ENCODE data around the gene HSD11B1L.
A peak's percentile ranks its signal among the peaks of the same experiment; 100 is the strongest.

HSD11B1L gene

DNA sequence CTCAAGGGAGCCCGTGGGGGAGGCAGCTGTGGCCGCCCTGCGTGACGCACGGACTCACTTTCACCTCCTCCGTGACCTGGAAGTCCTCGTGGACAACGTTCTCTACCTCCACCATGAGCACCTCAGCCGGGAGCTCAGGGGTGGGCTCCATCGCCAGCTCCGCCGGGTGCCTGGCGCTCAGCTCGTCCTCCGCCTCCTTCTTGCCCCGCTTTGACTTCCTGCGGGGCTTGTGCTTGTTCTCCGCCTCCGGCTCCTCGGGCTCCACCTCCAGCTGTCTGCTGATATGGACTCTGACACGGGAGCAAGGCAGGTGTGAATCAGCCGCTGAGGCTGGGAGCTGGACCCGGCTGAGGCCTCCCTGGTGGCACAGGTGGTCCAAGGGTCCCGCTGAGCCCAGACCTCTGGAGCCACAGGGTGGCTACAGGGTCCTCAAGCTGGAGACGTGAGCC is 30.9 kb downstream of the HSD11B1L start:
- TF ChIP-seq, protein P1, sequence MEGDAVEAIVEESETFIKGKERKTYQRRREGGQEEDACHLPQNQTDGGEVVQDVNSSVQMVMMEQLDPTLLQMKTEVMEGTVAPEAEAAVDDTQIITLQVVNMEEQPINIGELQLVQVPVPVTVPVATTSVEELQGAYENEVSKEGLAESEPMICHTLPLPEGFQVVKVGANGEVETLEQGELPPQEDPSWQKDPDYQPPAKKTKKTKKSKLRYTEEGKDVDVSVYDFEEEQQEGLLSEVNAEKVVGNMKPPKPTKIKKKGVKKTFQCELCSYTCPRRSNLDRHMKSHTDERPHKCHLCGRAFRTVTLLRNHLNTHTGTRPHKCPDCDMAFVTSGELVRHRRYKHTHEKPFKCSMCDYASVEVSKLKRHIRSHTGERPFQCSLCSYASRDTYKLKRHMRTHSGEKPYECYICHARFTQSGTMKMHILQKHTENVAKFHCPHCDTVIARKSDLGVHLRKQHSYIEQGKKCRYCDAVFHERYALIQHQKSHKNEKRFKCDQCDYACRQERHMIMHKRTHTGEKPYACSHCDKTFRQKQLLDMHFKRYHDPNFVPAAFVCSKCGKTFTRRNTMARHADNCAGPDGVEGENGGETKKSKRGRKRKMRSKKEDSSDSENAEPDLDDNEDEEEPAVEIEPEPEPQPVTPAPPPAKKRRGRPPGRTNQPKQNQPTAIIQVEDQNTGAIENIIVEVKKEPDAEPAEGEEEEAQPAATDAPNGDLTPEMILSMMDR (IDR thresholded peaks at IDR 0.05; ENCODE audit: insufficient read depth, low read length, poor library complexity, severe bottlenecking): no peak
- no peak for DNase-seq (ENCODE audit: extremely low read depth, insufficient read length)
- H3K4me3 ChIP-seq (replicated peaks; ENCODE audit: low read depth, low read length): no peak overlapping the region
- H3K27me3 ChIP-seq (replicated peaks; ENCODE audit: control insufficient read depth, insufficient read depth, low read length): no peaks in the 10 kb centered on the region
- H3K36me3 ChIP-seq (ENCODE audit: control insufficient read depth, insufficient read depth, low read length): peaks cover 35% of the 10 kb centered on the region

DNA sequence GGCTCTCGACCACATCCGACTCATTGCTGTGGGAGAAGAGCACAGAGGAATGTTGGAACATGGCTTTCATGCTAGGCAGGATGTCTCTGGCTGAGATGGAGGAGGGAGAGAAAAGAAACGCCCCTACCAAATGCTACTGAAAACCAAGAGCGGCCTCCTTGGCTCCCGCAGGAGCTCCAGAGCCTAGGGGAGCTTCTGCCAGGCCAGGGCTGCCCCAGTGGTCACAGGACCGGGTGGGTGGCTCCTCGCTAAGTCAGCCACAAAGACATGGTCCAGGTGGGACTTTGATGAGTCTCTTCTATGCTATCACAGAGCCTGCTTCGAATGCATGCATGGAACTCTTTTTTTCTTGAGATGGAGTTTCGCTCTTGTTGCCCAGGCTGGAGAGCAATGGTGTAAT is 32.4 kb downstream of the HSD11B1L start:
- DNase-seq (ENCODE audit: extremely low read depth, insufficient read length): no peak
- Histone ChIP-seq H3K4me3 (replicated peaks; ENCODE audit: low read depth, low read length) (no peak overlapping the region), H3K27me3 (replicated peaks; ENCODE audit: control insufficient read depth, insufficient read depth, low read length) (no peaks in the 10 kb centered on the region), H3K36me3 (ENCODE audit: control insufficient read depth, insufficient read depth, low read length) (peaks cover 24% of the 10 kb centered on the region)
- TF ChIP-seq, protein P1 (IDR thresholded peaks at IDR 0.05; ENCODE audit: insufficient read depth, low read length, poor library complexity, severe bottlenecking): no peak

DNA sequence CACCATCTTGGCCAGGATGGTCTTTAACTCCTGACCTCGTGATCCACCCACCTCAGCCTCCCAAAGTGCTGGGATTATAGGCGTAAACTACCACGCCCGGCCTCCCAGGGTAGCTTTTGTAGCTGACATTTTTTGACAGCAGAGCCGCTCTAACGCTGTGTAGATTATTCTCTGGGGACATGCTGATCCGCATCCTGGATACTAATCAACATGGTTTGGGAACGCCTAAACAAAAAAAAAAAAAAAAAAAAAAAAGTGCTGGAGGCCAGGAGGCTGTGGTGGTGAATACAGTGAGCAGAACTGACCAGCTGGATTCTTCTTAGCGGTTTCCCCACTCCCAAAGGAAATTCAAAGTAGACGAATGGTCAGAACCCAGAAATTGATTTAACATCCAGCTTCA is 34.0 kb downstream of the HSD11B1L start:
- DNase-seq (ENCODE audit: extremely low read depth, insufficient read length): no peak
- Histone ChIP-seq H3K4me3 (replicated peaks; ENCODE audit: low read depth, low read length) (no peak overlapping the region), H3K36me3 (ENCODE audit: control insufficient read depth, insufficient read depth, low read length) (peaks cover 21% of the 10 kb centered on the region), H3K27me3 (replicated peaks; ENCODE audit: control insufficient read depth, insufficient read depth, low read length) (no peaks in the 10 kb centered on the region)
- TF ChIP-seq, protein P1 (IDR thresholded peaks at IDR 0.05; ENCODE audit: insufficient read depth, low read length, poor library complexity, severe bottlenecking): no peak

DNA sequence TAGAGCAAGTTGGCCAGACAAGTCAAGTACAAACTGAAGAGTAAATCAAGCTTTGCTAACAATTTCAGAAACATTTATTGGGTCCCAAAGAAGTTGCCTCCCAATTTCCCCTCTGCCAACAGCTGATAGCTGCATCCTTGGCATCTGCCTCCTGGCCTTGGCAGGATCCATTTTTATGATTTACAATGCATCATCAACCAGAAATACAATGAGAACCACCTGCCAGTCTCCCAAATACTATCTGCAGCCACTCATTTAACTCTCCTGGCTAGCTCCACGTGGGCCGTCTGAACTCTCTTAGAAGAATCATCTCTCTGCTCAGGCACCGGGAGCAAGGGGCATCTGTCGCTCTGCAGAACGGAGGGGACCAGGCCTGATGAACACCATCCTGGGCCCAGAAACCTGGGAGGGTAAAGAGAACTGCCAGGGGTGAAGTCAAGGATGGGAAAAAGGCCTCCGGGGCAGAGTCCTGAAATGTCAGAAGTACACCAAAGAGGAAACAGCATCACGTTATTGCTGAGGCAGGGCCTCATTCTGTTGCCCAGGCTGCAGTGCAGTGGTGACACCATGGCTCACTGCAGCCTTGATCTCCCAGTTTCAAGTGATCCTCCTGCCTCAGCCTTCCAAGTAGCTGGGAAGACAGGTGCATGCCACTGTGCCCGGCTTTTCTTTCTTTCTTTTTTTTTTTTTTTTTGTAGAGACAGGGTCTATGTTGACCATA is 36.5 kb downstream of the HSD11B1L start:
- no peaks in the 10 kb centered on the region for H3K27me3 ChIP-seq (replicated peaks; ENCODE audit: control insufficient read depth, insufficient read depth, low read length)
- DNase-seq (ENCODE audit: extremely low read depth, insufficient read length): no peak
- TF ChIP-seq, protein P1 (IDR thresholded peaks at IDR 0.05; ENCODE audit: insufficient read depth, low read length, poor library complexity, severe bottlenecking): no peak
- H3K4me3 ChIP-seq (replicated peaks; ENCODE audit: low read depth, low read length): no peak overlapping the region
- H3K36me3 ChIP-seq (ENCODE audit: control insufficient read depth, insufficient read depth, low read length): peaks cover 6% of the 10 kb centered on the region

DNA sequence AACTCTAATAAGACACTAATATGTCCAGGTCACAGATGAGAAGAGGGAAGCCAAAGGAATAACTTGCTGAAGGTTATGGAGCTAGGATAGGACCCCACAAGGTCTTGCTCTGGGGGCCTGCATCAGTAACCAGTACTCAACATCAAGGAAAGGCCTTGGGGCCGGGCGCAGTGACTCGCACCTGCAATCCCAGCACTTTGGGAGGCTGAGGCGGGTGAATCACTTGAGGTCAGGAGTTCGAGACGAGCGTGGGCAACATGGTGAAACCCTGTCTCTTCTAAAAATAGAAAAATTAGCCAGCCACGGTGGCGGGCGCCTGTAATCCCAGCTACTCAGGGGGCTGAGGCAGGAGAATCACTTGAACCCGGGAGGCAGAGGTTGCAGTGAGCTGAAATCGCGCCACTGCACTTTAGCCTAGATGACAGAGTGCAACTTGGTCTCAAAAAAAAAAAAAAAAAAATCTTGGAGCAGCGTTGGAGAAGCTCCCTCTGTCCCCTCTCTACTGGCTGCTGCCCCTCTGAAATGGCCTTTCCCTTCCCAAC is 37.3 kb downstream of the HSD11B1L start:
- Histone ChIP-seq H3K4me3 (replicated peaks; ENCODE audit: low read depth, low read length) (peak overlapping the region; percentile 88), H3K36me3 (ENCODE audit: control insufficient read depth, insufficient read depth, low read length) (peaks cover 3% of the 10 kb centered on the region; the same call in 1 of the 2 replicates), H3K27me3 (replicated peaks; ENCODE audit: control insufficient read depth, insufficient read depth, low read length) (no peaks in the 10 kb centered on the region)
- TF ChIP-seq, protein P1 (IDR thresholded peaks at IDR 0.05; ENCODE audit: insufficient read depth, low read length, poor library complexity, severe bottlenecking): no peak
- DNase-seq (ENCODE audit: extremely low read depth, insufficient read length): no peak

Measured in GM06990 (cell line).